Cardiac fibroblast (primary cell): ENCODE results near the gene MAD1L1.

ENCODE experiments used
- DNase-seq, 2 donors: peaks; one replicate each; pipeline versions ENCODE4 v3.0.0 to v3.0.0-alpha.2; 2010; ENCODE audit warnings: low read depth in 2 of 2
- H3K4me3 ChIP-seq, 2 donors: replicated peaks in 1 of 2; 1 replicate in 1 of 2; 2 replicates in 1 of 2; pipeline ENCODE4 v1.5.1; 2011; ENCODE audit warnings: low read depth in 2 of 2, low read length in 2 of 2, mild to moderate bottlenecking in 2 of 2, moderate library complexity in 1 of 2
- CTCF ChIP-seq: IDR thresholded peaks from one replicate; pipeline ENCODE4 v1.5.1; 2011; ENCODE audit warnings: low read depth, mild to moderate bottlenecking, low read length, inconsistent platforms

The MAD1L1 gene

GRCh38 chr7:1951159-1951536 lies 281.6 kb downstream of the MAD1L1 start:
- no peak overlapping the region for H3K4me3 ChIP-seq
- TF ChIP-seq CTCF = no peak
- peak in 1 of 2 donors; percentile 3 for DNase-seq

- peak in 1 of 2 donors; percentile 15 for DNase-seq
- no peak overlapping the region for H3K4me3 ChIP-seq
- no peak for TF ChIP-seq CTCF
Observed at GRCh38 chr7:1950452-1951158, 282.1 kb downstream of the MAD1L1 start.

DNA sequence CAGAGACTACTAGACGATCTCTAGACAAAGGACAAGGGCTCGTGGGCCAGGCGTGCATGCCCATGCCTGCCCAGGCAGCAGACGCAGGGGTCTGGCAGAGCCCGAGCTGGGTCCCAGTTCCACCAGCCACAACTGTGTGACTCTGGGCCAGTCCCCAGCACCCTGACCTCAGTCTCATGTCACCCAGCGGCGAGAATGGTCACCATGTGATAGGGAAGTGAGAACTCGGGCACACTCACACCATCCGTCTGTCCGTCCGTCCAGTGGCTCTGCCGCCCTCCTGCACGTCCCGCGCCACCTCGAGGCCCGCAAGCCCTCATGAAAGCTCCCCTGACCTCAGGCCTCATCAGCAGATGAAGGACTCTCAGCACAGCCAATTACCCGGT lies 282.7 kb downstream of the MAD1L1 start:
- no peak overlapping the region for H3K4me3 ChIP-seq
- DNase-seq = no peak
- TF ChIP-seq CTCF = no peak

DNA sequence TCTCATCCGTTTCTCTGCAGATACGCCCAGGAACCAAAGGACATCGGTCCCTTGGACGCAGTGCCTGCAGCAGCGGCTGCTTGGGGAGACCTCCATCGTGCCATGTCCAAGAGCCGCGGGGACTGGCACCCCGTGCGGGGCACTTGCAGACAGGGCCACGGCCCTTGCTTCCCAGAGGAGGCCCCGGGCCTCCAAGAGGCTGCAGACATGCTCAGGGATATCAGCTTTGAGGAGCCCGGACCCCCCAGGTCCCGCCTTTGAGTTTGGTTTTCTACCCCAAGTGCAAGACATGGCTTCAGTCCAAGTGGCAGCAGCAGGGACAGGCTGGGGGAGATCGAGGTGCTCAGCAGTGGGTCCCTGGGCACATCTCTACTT lies 283.1 kb downstream of the MAD1L1 start:
- TF ChIP-seq CTCF = no peak
- no peak for DNase-seq
- H3K4me3 ChIP-seq = no peak overlapping the region

GRCh38 chr7:1948887-1949680 lies 283.7 kb downstream of the MAD1L1 start:
- no peak for TF ChIP-seq CTCF
- no peak for DNase-seq
- H3K4me3 ChIP-seq = no peak overlapping the region

- H3K4me3 ChIP-seq = no peak overlapping the region
- no peak for DNase-seq
- TF ChIP-seq CTCF = no peak
Observed at GRCh38 chr7:1948301-1948796, 284.4 kb downstream of the MAD1L1 start.
